CMK (cell line): ENCODE measurements around the gene ZNF655.
"Not testable (repeated sequence)": the region's sequence is repeated elsewhere in the genome, so short reads cannot be mapped to it uniquely, and the experiment has no call there.

Experiments used
- DNase-seq: peaks from one replicate; pipeline ENCODE4 v3.0.0-alpha.2; 2010; ENCODE audit warnings: low read depth

ZNF655 gene

GRCh38 chr7:99560834-99561736 is 2.6 kb downstream of the ZNF655 start:
- DNase-seq, result no peak

- DNase-seq, result no peak
Observed at GRCh38 chr7:99561737-99562051, 3.3 kb downstream of the ZNF655 start.

- no peak for DNase-seq
Observed at GRCh38 chr7:99562114-99562784, 3.8 kb downstream of the ZNF655 start.

- no peak for DNase-seq
Observed at GRCh38 chr7:99562832-99563231, 4.4 kb downstream of the ZNF655 start.

- no peak for DNase-seq
Observed at GRCh38 chr7:99563650-99564049, 5.2 kb downstream of the ZNF655 start.

GRCh38 chr7:99568770-99569169 is 10.3 kb downstream of the ZNF655 start:
- not testable (repeated sequence) for DNase-seq

GRCh38 chr7:99571768-99572167 is 13.3 kb downstream of the ZNF655 start:
- no peak for DNase-seq

- no peak for DNase-seq
Observed at GRCh38 chr7:99573257-99573656, 14.8 kb downstream of the ZNF655 start.

GRCh38 chr7:99576251-99576650 is 17.8 kb downstream of the ZNF655 start:
- no peak for DNase-seq

GRCh38 chr7:99579281-99579955 is 21.0 kb downstream of the ZNF655 start:
- DNase-seq, result no peak

- no peak for DNase-seq
Observed at GRCh38 chr7:99579956-99580777, 21.7 kb downstream of the ZNF655 start.

- DNase-seq, result not testable (repeated sequence)
Observed at GRCh38 chr7:99580778-99581332, 22.4 kb downstream of the ZNF655 start.

- no peak for DNase-seq
Observed at GRCh38 chr7:99588868-99589267, 30.4 kb downstream of the ZNF655 start.

GRCh38 chr7:99594948-99595745 is 36.7 kb downstream of the ZNF655 start:
- no peak for DNase-seq

GRCh38 chr7:99596408-99596955 is 38.0 kb downstream of the ZNF655 start:
- DNase-seq, result no peak

GRCh38 chr7:99597762-99598501 is 39.5 kb downstream of the ZNF655 start, which contains the start of gene TMEM225B:
Gene TMEM225B, plus strand, starts transcription at chr7:99598267. Its CDS starts 6,122 bp downstream, at chr7:99604389.
- no peak for DNase-seq

- DNase-seq, result no peak
Observed at GRCh38 chr7:99599836-99600235, 41.4 kb downstream of the ZNF655 start.

GRCh38 chr7:99601656-99602310 is 43.3 kb downstream of the ZNF655 start:
- DNase-seq, result no peak

GRCh38 chr7:99605527-99605926 is 47.1 kb downstream of the ZNF655 start:
- DNase-seq, result no peak
